GM11168 (cell line): ENCODE measurements around the gene CCDC196.

Source experiments
- in situ Hi-C: fragments of 300-500 bp; cut with MboI; formaldehyde crosslinking; loops from one replicate; pipeline ENCODE4 v1.12.0; 2022; ENCODE audit warnings: low sequenced_read_pairs; ENCODE audit not compliant: unreplicated experiment

The CCDC196 gene, protein sequence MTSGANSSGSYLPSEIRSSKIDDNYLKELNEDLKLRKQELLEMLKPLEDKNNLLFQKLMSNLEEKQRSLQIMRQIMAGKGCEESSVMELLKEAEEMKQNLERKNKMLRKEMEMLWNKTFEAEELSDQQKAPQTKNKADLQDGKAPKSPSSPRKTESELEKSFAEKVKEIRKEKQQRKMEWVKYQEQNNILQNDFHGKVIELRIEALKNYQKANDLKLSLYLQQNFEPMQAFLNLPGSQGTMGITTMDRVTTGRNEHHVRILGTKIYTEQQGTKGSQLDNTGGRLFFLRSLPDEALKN

DNA sequence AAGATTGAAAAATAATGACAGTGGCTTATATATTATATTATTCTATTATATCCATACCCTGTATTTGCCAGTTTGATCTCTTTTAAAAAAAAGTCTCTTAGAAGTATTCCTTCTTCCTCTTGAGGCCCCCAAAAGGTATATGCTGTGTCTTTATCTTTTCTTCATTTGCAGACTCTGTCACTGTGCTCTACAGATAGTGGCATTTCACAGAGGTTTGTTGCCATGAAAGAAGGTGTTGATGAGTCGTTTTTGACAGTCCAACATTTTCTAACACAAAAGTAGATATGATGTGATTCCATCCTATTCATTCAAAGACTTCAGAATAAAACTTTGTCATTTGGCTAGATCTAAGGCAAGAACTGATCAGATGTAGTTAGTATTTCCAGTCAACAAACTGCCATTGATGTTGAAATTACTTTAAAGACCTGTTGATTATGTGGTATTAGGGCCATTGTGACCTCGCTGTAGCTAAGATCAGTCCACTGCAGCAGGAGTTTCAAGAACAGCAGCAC lies at the start of gene CCDC196:
CCDC196 (plus strand) TSS at position 462 of the 512 bp plus-strand sequence. CDS start 132 bp downstream, outside the sequence.
- in situ Hi-C loops: loop anchor here (25.0 kb wide), 1 partner anchor 651 kb away; no protein-coding TSS in a partner anchor

DNA sequence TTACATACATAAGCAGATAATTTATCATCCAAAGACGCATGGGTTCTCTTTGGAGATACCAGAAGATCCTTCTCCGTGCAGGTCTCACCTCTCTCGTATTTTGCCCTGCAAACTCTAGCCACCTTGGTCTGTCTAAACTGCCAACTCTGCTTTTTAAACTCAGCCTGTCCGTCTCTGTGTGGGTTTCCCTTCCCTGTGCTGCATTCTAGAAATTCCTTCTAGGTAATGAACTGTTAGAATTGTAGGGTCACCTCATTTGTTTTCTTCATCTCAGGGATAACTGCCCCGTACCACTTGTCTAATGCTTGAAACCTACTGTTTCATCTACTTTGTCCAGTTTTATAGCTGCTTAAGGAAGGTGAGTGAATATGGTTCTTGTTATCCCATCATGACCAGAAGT lies 45.4 kb upstream of the CCDC196 start:
- in situ Hi-C loops: no loop called here

DNA sequence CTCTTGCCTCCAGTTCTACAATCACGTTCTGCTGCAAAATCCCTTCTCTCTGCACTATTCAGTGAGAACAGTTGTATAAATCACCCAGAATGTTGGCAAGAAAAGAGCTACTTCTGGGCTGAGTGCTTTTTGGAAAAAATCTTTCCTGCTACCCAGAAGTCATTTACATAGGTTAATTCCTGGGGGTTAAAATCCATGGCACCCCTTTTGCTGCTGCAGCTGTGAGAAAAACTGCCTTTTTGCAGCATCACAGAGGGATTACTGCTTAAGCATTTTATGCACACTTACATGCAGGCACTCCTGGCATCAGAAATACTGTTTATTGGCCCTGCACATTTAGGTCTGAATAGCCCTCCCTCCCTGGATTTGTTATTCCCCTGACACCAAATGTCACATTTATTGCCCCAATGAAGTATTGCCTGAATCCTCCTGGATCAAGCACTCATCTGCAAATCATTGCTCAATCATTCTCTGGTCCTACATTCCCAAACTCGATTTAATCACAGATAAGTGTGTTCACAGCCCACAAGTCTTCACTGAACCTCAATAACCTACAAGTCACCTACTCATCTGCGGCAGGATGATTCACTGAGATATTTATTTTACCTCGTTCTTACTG lies 43.1 kb upstream of the CCDC196 start:
- in situ Hi-C loops: no loop called here

DNA sequence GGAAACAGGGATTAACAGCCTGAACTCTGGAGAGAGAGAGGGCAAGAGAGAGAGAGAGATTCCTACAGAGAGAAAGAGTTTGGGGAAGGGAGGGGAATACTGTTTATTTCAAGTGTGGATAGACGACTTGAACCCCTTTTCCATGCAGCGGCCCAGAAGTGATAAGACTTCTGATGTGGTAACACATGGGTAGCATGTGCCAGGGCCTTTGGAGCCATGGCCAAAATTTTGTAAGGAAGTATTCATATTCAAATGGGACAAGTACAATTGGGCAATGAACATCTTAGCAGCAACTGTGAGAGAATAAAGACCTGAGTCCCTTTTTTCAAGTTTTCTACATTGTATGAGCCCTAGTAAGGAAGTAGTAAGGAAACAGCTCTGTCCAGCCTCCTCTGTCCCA lies 42.4 kb upstream of the CCDC196 start:
- in situ Hi-C loops: no loop called here

DNA sequence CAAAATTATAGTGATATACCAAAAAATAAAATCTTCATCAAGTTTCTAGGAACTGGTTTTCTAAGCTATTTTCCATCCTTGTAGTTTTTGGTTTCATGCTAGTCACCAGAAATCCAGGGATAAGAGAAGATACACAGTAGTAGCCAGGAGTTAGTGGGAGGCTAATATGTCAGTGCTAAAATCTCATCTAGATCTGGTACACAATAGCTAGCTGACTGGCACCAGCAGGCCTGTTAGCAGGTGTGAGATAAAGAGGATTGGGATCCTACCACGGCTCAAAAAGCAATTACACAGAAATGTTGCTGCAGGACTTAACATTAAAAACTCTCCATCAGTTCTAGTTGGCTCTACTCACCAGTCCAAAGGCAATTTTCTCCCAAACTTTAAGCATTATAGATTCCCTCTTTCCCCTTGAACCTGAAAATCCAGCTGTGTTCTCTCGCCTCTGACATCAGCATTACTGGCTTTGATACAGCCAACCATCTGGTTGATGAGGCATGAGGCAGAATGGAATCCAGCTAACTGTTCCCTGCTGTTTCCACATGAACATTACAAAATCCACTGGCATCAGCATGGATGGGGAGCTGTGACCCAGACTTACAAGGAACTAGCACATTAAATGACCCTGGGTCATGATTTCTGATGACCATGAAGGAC lies 41.8 kb upstream of the CCDC196 start:
- in situ Hi-C loops: no loop called here

DNA sequence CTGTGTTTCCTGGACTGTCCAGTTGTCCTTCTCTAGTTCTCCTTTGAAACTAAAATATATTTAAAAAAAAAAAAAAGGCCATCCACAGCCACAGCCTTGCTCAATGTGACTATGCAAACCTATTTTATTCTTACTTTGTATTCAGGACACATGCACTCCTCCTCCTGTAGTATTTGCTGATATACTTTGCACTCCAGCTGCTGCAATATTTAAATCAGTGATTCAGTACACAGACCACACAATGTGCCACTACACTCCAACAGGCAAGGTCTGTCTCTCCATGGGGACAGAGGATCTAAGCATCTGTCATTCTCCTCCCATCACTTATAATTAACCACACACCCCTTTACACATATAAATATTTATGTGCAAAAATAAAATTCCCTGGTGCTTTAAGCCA lies 40.2 kb upstream of the CCDC196 start:
- in situ Hi-C loops: no loop called here

DNA sequence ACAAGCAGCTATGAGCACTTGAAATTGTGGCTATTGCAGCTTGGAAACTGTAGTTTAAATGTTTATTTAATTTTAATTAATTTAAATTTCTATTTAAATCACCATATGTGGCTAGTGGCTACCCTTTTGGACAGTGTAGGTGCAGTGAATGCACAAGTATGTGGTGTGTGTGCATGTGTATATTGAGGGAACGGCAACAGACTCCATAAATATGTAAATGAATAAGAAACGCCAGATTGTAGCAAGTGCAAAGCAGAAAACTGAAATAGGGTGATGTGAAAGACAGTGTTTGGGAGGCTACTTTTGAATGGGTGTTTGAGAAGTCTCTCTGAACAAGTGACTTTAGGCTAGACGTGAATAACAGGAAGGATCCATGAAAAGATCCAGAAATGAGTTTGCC lies 32.7 kb upstream of the CCDC196 start:
- in situ Hi-C loops: no loop called here

DNA sequence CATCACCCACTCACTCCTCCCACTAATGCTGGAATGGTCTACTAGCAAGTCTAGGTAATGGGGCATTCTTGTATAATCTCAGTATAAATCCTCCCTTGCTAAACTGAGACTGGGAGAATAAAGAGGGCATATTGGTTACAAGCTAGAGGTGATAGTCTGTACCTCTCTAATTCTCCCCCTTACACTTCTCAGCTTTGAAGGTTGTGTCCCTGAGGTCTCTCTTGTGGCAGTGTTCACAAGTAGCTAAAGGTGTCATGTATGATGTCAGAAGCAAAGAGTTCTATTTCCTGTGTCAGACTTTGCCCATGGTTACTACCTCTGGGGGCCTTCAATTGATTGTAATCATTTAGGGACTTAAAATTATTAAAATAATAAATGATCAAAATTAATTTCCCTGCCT lies 26.6 kb upstream of the CCDC196 start:
- in situ Hi-C loops: no loop called here

DNA sequence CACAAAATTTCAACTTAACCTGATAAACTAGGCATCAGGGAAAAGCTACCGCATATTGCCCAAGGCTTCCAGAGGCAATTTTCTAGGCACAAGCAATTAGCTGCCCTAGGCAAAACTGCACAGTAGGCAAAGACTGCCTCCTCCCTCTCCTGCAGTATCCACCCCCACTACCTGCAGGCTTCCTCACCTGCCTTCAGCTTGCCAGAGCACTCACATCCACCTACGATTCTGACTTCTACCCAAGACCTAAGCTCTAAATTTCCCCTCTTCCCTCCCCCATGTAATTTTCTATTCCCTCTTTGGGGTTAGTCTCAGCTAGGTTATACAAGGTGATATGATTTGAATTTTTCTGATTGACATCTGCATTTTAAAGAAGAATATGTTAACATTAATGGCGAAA lies 21.9 kb upstream of the CCDC196 start:
- in situ Hi-C loops: no loop called here

DNA sequence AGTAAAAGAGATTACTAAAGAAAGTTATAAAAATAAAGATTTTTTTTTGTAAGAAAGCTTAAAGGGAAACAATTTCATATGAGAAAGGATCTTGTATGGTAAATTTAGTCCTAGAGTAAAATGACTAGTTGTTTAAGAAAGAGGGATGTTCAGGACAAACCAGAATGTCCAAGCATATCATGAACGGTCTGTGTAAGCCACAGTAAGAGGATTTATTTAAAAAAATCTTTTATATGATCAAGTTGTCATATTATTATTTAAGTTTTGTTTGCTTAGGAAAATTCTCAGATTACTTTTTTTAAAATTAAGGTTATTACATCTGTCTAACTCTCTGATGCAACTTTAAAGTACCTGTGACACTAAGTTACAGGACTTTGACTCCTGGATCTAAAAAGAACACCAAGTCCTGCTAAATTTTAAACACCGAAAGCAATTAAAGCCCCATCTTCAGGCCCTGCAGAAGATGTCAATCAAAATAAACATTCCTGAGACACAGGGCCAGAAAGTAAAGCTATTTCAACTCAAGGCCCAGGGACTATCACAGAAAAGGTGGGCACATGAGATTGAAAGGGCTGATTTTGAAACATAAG lies 17.3 kb upstream of the CCDC196 start:
- in situ Hi-C loops: no loop called here

DNA sequence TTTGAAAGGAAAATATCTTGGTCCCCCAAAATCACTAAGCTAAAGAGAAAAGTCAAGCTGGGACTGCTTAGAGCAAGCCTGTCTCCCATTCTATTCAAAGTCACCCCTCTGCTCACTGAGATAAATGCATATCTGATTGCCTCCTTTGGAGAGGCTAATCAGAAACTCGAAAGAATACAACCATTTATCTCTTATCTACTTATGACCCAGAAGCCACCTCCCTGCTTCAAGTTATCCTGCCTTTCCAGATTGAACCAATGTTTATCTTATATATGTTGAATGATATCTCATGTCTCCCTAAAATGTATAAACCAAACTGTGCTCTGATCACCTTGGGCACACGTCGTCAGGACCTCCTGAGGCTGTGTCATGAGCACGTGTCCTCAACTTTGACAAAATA lies 14.6 kb upstream of the CCDC196 start:
- in situ Hi-C loops: no loop called here

DNA sequence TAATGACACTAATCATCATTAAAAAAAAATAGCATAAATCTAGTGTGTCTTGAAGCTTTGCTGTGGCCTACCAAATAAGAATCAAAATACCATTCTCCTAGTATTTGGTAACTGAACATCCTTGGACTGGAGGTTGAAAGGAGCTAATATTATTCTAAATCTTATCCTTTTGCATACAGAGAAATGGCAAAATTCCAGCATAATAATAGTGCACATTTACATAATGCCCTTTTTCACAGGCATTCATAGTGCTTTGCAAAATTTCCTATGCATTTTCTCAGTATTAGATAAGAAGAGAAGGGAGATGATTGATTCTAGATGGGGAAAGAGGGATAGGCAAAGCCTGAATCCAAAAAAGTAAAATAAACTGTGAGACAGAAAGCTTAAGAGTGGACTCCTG lies 13.9 kb upstream of the CCDC196 start:
- in situ Hi-C loops: no loop called here

DNA sequence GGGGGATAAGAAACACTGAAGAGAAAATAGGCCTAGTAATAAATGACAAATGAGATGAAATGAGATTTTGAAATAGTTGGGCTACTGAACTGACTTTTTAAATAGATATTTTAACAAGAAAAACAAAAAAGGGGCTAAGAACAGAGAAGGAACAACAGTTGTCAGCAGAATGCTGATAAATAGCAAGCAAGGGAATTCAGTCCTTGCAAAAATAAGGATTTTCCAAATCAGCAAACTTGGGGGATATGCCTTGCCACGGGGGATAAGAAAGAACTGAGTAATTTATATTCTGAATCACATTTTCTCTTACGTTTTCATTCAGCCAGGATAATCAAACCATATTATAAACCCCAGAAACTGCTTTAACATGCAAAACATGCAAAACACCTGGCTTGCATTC lies 12.9 kb upstream of the CCDC196 start:
- in situ Hi-C loops: no loop called here

DNA sequence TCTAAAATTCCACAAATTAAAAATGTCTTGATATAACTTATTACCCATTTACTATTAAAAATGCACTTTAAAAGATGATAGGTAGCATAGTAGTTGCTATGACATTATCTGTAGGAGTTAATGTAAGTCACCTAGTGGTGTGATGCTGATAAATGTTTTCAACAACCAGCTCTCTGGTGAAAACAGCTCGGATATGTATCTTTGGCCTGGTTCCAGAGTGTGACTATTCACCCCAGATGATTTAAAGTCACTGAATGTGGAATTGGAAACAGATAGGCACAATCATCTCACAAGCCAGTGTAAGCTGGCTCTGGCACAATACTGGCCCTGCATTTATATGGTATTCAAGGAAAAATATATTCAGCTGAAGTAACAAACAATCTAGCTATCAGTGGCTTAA lies 9.2 kb upstream of the CCDC196 start:
- in situ Hi-C loops: loop anchor here (25.0 kb wide), 1 partner anchor 660 kb away; no protein-coding TSS in a partner anchor

DNA sequence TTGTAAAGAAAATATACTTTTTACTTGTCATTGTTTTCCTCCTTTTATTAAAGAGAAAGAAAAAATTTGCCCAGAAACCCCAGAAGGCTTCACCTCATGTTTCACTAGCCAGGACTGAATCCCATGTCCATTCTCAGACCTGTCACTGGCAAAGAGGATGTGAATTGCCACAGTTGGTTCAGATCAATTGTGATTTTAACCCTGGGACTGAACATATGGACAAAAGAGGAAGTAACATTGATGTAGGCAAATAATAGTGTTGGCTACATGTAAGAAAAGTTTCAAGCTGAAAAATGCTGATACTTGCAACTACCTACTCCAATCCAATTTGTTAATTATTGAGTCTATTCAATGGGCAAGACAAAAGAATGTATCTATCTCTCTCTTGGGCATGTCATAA lies 8.6 kb upstream of the CCDC196 start:
- in situ Hi-C loops: loop anchor here (25.0 kb wide), 1 partner anchor 660 kb away; no protein-coding TSS in a partner anchor

DNA sequence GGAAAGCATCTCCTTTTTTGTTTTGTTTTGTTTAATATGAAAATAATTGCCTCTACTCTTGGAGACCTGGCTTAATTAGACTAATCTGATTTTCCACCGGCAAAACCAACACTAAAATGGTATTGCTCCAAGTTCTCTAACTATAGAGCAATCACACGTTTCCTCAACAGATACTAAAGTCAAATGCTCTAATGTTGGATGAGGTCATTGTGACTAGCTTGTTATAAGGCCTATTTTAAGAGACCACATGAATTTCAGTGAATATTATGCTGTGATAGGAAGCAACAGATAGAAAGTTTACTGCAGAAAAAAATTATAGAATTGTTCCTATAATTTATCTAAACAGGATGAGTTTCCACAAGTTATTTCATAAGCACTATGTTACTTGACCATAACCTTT lies 3.3 kb upstream of the CCDC196 start:
- in situ Hi-C loops: loop anchor here (25.0 kb wide), 1 partner anchor 654 kb away; no protein-coding TSS in a partner anchor

DNA sequence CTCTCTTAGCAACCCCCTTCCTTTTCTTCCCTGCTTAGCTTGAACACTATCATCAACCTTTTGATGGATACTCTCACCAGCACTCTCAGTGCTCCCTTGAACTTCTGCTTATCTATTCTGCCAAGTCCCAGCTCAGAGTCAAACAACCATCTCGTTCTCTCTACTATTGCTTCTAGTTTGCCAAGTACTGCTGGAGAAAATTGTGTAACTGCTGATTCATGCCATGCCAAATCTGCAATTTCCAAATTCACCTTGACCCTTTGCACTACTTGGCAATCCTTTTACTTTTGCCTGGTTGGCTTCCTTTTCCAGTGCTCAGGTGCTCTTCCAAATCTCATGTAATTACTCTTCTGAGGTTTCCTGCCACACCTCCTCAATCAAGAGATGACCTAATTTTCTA lies 2.8 kb upstream of the CCDC196 start:
- in situ Hi-C loops: loop anchor here (25.0 kb wide), 1 partner anchor 654 kb away; no protein-coding TSS in a partner anchor

DNA sequence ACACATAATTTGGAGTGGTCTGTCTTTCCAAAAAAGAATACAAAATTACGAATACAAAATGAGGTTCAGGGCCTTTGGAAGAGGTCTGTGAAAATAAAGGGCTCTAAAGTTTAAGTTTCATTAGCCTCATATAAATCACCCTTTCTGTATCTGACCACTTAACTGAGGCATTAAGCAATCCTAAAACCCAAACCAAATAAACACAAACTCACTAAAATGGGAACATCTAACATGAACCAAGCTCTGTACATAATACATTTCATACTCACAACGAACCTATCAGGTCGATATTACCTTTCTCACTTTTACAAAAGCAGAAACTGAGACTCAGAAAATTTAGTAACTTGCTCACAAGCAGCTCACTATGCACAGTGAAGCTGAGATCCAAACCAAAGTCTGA lies 1.1 kb upstream of the CCDC196 start:
- in situ Hi-C loops: loop anchor here (25.0 kb wide), 1 partner anchor 652 kb away; no protein-coding TSS in a partner anchor

DNA sequence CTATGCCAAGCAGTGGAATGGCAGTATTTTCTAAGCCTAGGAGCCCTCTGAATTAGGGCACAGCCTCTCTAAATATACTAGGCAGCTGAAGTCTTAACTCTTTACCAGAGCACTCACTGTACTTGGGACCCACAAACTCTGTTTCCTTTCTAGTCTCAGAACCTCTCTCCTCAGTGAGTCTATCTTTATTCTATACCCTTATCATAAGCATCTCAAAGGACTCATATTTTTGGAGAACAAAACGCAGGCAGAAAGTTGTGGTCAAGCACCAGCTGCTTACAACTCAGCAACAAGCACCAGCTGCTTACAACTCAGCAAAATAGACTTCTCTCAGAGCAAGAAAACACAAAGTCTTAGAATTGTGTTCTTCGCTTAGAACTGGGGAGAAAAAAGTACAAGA lies 993 bp downstream of the CCDC196 start:
- in situ Hi-C loops: loop anchor here (25.0 kb wide), 1 partner anchor 650 kb away; no protein-coding TSS in a partner anchor
